GM13976 (cell line): ENCODE results near the gene NUP62.

Source experiments
- DNase-seq: peaks from one replicate; pipeline ENCODE4 v3.0.0; 2012; ENCODE audit warnings: low spot score
- in situ Hi-C: fragments of 300-500 bp; cut with MboI; formaldehyde crosslinking; loops from one replicate; pipeline ENCODE4 v1.12.0; 2022; ENCODE audit warnings: low sequenced_read_pairs, mixed read lengths, inconsistent platforms; ENCODE audit not compliant: unreplicated experiment
- TF ChIP-seq, protein P1 (sequence below): IDR thresholded peaks from 2 replicates; pipeline ENCODE4 v1.5.1; 2012; ENCODE audit warnings: borderline replicate concordance, mild to moderate bottlenecking; ENCODE audit not compliant: insufficient read depth; ENCODE audit errors: extremely low read depth, missing control alignments, control extremely low read depth

Gene NUP62, protein sequence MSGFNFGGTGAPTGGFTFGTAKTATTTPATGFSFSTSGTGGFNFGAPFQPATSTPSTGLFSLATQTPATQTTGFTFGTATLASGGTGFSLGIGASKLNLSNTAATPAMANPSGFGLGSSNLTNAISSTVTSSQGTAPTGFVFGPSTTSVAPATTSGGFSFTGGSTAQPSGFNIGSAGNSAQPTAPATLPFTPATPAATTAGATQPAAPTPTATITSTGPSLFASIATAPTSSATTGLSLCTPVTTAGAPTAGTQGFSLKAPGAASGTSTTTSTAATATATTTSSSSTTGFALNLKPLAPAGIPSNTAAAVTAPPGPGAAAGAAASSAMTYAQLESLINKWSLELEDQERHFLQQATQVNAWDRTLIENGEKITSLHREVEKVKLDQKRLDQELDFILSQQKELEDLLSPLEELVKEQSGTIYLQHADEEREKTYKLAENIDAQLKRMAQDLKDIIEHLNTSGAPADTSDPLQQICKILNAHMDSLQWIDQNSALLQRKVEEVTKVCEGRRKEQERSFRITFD

DNA sequence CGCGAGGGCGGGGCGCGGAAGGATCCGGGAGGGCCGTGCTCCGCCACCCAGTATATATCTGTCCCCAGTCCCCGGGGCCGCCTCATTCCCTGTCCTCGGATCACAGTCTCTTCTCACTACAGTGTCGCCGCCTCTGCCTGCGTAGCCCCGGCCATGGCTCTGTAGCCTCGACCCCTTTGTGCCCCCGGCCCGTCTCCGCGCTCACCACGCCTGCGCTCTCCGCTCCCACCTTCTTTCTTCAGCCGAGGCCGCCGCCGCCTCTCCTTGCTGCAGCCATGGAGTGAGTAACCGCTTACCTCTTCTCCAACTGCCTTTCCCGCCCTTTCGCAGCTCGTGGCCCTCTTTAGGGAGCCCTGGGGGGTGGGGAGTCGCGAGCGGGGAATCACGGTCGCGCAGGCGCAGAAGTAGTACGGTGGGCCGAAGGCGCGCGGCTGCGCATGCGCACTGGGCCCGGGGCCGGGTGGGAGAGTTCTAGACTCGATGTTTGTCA, at the start of gene NUP62, which contains the start of gene ATF5:
NUP62 (minus strand) TSS at position 384 of the 490 bp plus-strand sequence. CDS start 19,697 bp downstream, outside the sequence.
ATF5 (plus strand) TSS at position 85 of the 490 bp plus-strand sequence. CDS start 1,646 bp downstream, outside the sequence.
- TF ChIP-seq, protein P1, sequence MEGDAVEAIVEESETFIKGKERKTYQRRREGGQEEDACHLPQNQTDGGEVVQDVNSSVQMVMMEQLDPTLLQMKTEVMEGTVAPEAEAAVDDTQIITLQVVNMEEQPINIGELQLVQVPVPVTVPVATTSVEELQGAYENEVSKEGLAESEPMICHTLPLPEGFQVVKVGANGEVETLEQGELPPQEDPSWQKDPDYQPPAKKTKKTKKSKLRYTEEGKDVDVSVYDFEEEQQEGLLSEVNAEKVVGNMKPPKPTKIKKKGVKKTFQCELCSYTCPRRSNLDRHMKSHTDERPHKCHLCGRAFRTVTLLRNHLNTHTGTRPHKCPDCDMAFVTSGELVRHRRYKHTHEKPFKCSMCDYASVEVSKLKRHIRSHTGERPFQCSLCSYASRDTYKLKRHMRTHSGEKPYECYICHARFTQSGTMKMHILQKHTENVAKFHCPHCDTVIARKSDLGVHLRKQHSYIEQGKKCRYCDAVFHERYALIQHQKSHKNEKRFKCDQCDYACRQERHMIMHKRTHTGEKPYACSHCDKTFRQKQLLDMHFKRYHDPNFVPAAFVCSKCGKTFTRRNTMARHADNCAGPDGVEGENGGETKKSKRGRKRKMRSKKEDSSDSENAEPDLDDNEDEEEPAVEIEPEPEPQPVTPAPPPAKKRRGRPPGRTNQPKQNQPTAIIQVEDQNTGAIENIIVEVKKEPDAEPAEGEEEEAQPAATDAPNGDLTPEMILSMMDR, result no peak
- DNase-seq, result peak; percentile 97
- in situ Hi-C loops, result loop anchor here (25.0 kb wide), 1 partner anchor 208 kb away; no protein-coding TSS in a partner anchor

DNA sequence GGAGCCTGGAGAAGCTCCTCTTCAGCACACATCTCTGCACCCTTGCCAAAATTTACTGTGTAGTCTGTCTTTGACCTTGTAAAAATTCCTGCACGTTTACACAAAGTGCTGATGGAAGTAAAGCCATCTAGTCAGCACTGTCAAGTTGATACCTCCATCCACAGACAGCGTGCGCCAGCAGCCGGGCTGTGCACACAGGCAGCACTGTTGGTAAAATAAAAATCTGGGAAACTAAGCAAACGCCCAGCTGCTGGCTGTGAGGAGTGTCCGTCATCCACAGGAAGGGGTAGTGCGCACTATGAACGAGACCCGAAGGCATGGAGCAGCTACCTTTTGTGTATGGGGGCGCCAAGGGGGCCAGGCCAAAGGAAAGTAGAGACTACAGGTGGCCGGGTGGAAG, 49.0 kb upstream of the NUP62 start:
- no peak for DNase-seq
- TF ChIP-seq, protein P1, result no peak
- in situ Hi-C loops, result no loop called here

DNA sequence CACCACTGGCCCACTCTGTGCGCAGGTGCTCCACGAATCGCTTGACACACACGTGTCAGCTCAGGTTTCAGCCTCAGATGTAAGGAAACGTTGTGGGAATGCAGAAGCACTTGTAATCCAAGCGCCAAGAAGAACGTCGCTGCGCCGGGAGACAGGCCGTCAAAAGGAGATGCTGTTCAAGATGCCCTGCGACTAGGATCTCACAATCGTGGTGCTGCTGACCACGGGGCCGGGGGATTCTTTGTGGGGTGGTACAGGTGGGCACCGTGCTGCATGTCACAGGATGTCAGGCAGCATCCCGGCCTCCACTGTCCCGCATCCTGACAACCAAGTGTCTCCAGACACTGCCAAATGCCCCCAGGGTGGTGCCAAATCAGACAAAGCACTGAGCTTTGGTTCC, 48.6 kb upstream of the NUP62 start:
- DNase-seq, result no peak
- TF ChIP-seq, protein P1, result no peak
- in situ Hi-C loops, result no loop called here

DNA sequence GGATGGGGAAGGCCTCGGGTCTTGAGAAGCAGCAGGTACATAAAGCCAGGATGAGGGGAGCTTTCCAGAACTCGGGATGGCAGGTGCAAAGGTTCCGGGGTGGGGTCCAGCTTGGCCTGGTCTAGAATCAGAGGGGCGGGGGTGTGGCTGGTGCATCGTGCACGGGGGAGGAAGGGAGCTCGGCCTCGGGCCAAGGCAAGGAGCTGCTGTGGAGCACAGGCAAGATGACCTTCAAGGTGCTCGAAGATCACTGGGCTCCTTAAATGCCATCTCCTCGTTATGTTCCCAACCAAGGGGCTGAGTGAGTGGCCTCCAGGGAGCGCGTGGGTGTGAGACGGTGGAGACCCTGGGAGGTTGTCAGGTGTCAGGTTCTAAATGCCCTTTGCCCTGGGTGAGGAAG, 47.8 kb upstream of the NUP62 start:
- DNase-seq, result no peak
- in situ Hi-C loops, result no loop called here
- TF ChIP-seq, protein P1, result no peak

DNA sequence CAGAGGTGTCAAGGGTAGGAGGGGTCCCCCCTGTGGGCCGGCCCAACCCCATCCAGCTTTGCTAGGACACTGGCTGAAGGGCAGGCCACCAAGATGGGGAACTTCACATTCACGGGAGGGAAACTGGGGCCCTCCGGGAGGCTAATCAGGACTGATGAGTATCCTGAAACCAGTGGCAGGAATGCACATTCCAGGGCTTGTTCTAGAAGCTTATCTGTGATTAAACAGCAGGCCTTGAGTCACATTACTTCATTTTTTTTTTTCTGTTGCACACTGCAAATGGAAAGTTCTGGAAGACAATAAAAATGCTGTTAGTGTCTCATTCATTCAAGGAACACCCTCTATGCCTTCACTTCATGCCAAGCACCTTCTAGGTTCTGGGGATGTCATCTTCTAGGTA, 47.2 kb upstream of the NUP62 start:
- no peak for DNase-seq
- TF ChIP-seq, protein P1, result no peak
- in situ Hi-C loops, result no loop called here

DNA sequence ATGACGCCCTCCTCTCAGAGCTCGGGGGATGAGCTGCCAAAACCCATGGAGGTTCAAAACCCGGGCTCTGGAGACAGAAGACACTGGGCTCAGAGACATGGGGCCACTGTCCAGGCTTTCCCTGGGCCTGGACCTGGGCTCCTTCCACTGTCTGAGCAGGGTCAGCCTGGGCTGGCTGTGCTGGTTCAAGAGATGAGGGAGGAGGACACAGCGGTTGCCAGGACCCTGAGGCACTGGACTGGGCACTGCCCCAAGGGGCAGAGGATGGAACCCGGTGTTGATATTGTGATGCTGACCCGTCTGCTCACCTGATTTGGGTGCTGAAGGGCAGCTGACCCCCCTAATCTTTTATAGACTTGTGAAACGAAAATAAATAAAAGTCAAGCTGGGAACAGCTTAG, 45.7 kb upstream of the NUP62 start:
- TF ChIP-seq, protein P1, result no peak
- in situ Hi-C loops, result no loop called here

More for the DNA sequence above, 45.7 kb upstream of the NUP62 start:
- no peak for DNase-seq
